Measurements from ENCODE around the gene PLG.

PLG gene

DNA sequence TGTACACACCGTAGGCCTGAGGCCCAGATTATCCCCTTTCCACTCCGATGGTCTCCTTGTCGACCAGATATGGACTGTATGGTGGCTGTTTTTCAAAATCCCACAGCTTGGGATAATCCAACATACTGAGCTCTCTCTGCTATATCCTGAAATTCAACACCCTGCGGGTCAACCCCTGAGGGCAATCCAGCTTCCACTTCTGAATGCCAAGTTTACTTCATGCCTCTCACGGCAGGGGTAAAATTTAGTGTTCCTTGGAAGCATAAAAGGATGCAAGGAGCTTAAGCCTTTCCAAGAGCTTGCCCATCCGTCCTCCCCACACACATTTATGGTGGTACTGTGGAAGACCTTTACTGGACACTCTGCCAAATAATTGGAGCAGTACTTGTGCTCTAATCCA lies 90.7 kb downstream of the PLG start:
- Histone ChIP-seq H3K4me2 (ENCODE audit: insufficient read depth, low read length, poor library complexity, severe bottlenecking) (no peak overlapping the region), H2AFZ (ENCODE audit: low read length) (no peak overlapping the region), H3K27me3 (ENCODE audit: control insufficient read depth in 3 of 3, insufficient read depth in 3 of 3, low read depth in 1 of 3, low read length in 3 of 3) (no peaks in the 10 kb centered on the region), H3K18ac (ENCODE audit: low read length) (no peak overlapping the region), H3K14ac (ENCODE audit: low read length) (no peak overlapping the region), H3K23ac (ENCODE audit: low read depth, low read length, poor library complexity) (no peak overlapping the region), H2BK120ac (ENCODE audit: low read depth, low read length) (no peak overlapping the region), H3K9me3 (replicated peaks in 1 of 2; ENCODE audit: control insufficient read depth in 2 of 2, insufficient read depth in 1 of 2, low read depth in 1 of 2, low read length in 2 of 2) (no peaks in the 10 kb centered on the region), H3K9ac (ENCODE audit: low read depth, low read length, poor library complexity) (no peak overlapping the region), H2BK12ac (ENCODE audit: low read length) (no peak overlapping the region), H2BK5ac (ENCODE audit: low read length) (no peak overlapping the region), H3K4me3 (ENCODE audit: low read length in 2 of 2) (no peak overlapping the region), H2BK15ac (ENCODE audit: low read length) (no peak overlapping the region), H3K4me1 (ENCODE audit: control insufficient read depth in 2 of 2, insufficient read depth in 1 of 2, low read depth in 1 of 2, low read length in 2 of 2) (no peaks in the 10 kb centered on the region), H2AK5ac (ENCODE audit: low read depth, low read length) (no peak overlapping the region), H4K8ac (ENCODE audit: low read depth, low read length) (no peak overlapping the region), H3K36me3 (replicated peaks in 1 of 2; ENCODE audit: control insufficient read depth in 2 of 2, insufficient read depth in 2 of 2, low read length in 2 of 2) (no peaks in the 10 kb centered on the region), H4K91ac (ENCODE audit: low read depth, low read length, poor library complexity) (no peak overlapping the region), H3K79me1 (ENCODE audit: low read depth, low read length) (no peaks in the 10 kb centered on the region), H3K27ac (replicated peaks; ENCODE audit: low read length) (no peak overlapping the region), H3K4ac (ENCODE audit: low read length) (no peak overlapping the region)
- no peak for DNase-seq (ENCODE audit: low spot score)
- no CpG with 5 or more reads among the region's 6 CpGs for WGBS, 2 donors (ENCODE audit: extremely low coverage in 2 of 2, insufficient read length in 2 of 2, insufficient replicate concordance in 1 of 2)

DNA sequence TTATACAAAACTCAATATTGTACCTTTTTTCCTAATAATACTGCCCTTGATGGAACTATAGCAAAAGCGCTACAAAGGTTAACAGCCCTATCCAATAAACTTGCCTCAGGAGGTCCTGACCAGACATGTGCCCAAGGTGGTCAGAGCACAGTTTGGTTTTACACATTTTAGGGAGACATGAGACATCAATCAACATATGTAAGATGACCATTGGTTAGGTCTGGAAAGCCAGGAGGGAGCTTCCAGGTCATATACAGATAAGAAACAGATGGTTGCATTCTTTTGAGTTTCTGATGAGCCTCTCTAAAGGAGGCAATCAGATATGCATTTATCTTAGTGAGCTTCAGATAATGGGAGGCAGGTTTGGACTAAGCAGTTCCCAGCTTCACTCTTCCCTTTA lies 91.6 kb downstream of the PLG start:
- Histone ChIP-seq H3K9ac (ENCODE audit: low read depth, low read length, poor library complexity) (no peak overlapping the region), H3K36me3 (replicated peaks in 1 of 2; ENCODE audit: control insufficient read depth in 2 of 2, insufficient read depth in 2 of 2, low read length in 2 of 2) (no peaks in the 10 kb centered on the region), H2BK120ac (ENCODE audit: low read depth, low read length) (no peak overlapping the region), H3K27me3 (ENCODE audit: control insufficient read depth in 3 of 3, insufficient read depth in 3 of 3, low read depth in 1 of 3, low read length in 3 of 3) (no peaks in the 10 kb centered on the region), H2AK5ac (ENCODE audit: low read depth, low read length) (no peak overlapping the region), H2BK12ac (ENCODE audit: low read length) (no peak overlapping the region), H4K91ac (ENCODE audit: low read depth, low read length, poor library complexity) (no peak overlapping the region), H4K8ac (ENCODE audit: low read depth, low read length) (no peak overlapping the region), H3K18ac (ENCODE audit: low read length) (no peak overlapping the region), H3K9me3 (replicated peaks in 1 of 2; ENCODE audit: control insufficient read depth in 2 of 2, insufficient read depth in 1 of 2, low read depth in 1 of 2, low read length in 2 of 2) (no peaks in the 10 kb centered on the region), H3K4ac (ENCODE audit: low read length) (no peak overlapping the region), H3K4me2 (ENCODE audit: insufficient read depth, low read length, poor library complexity, severe bottlenecking) (no peak overlapping the region), H3K14ac (ENCODE audit: low read length) (no peak overlapping the region), H3K4me3 (ENCODE audit: low read length in 2 of 2) (no peak overlapping the region), H2AFZ (ENCODE audit: low read length) (no peak overlapping the region), H2BK5ac (ENCODE audit: low read length) (no peak overlapping the region), H3K23ac (ENCODE audit: low read depth, low read length, poor library complexity) (no peak overlapping the region), H3K4me1 (ENCODE audit: control insufficient read depth in 2 of 2, insufficient read depth in 1 of 2, low read depth in 1 of 2, low read length in 2 of 2) (no peaks in the 10 kb centered on the region), H3K27ac (replicated peaks; ENCODE audit: low read length) (no peak overlapping the region), H3K79me1 (ENCODE audit: low read depth, low read length) (no peaks in the 10 kb centered on the region), H2BK15ac (ENCODE audit: low read length) (no peak overlapping the region)
- DNase-seq (ENCODE audit: low spot score) = no peak
- WGBS, 2 donors (ENCODE audit: extremely low coverage in 2 of 2, insufficient read length in 2 of 2, insufficient replicate concordance in 1 of 2) = no CpG with 5 or more reads among the region's 1 CpG

DNA sequence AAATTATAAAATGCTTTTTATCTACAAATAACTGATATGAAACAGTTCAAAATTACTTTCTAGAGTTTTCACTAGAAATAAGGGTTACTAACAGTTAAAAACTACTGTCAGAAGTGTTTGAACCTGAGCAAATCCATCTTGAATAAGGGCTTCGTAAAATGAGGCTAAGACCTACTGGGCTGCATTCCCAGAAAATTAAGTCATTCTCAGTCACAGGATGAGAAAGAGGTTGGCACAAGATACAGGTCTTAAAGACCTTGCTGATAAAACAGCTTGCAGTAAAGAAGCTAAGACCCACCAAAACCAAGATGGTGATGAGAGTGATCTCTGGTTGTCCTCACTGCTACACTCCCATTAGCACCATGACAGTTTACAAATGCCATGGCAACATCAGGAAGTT lies 93.7 kb downstream of the PLG start:
- Histone ChIP-seq H3K27ac (replicated peaks; ENCODE audit: low read length) (no peak overlapping the region), H2AK5ac (ENCODE audit: low read depth, low read length) (no peak overlapping the region), H3K27me3 (ENCODE audit: control insufficient read depth in 3 of 3, insufficient read depth in 3 of 3, low read depth in 1 of 3, low read length in 3 of 3) (no peaks in the 10 kb centered on the region), H3K14ac (ENCODE audit: low read length) (no peak overlapping the region), H3K9ac (ENCODE audit: low read depth, low read length, poor library complexity) (no peak overlapping the region), H3K23ac (ENCODE audit: low read depth, low read length, poor library complexity) (no peak overlapping the region), H3K9me3 (replicated peaks in 1 of 2; ENCODE audit: control insufficient read depth in 2 of 2, insufficient read depth in 1 of 2, low read depth in 1 of 2, low read length in 2 of 2) (no peaks in the 10 kb centered on the region), H4K91ac (ENCODE audit: low read depth, low read length, poor library complexity) (no peak overlapping the region), H3K36me3 (replicated peaks in 1 of 2; ENCODE audit: control insufficient read depth in 2 of 2, insufficient read depth in 2 of 2, low read length in 2 of 2) (no peaks in the 10 kb centered on the region), H2AFZ (ENCODE audit: low read length) (no peak overlapping the region), H2BK5ac (ENCODE audit: low read length) (no peak overlapping the region), H2BK12ac (ENCODE audit: low read length) (no peak overlapping the region), H3K4ac (ENCODE audit: low read length) (no peak overlapping the region), H4K8ac (ENCODE audit: low read depth, low read length) (no peak overlapping the region), H3K4me1 (ENCODE audit: control insufficient read depth in 2 of 2, insufficient read depth in 1 of 2, low read depth in 1 of 2, low read length in 2 of 2) (no peaks in the 10 kb centered on the region), H2BK15ac (ENCODE audit: low read length) (no peak overlapping the region), H2BK120ac (ENCODE audit: low read depth, low read length) (no peak overlapping the region), H3K4me3 (ENCODE audit: low read length in 2 of 2) (no peak overlapping the region), H3K18ac (ENCODE audit: low read length) (no peak overlapping the region), H3K4me2 (ENCODE audit: insufficient read depth, low read length, poor library complexity, severe bottlenecking) (no peak overlapping the region), H3K79me1 (ENCODE audit: low read depth, low read length) (no peaks in the 10 kb centered on the region)
- no peak for DNase-seq (ENCODE audit: low spot score)
- no CpG with 5 or more reads among the region's 1 CpG for WGBS, 2 donors (ENCODE audit: extremely low coverage in 2 of 2, insufficient read length in 2 of 2, insufficient replicate concordance in 1 of 2)

DNA sequence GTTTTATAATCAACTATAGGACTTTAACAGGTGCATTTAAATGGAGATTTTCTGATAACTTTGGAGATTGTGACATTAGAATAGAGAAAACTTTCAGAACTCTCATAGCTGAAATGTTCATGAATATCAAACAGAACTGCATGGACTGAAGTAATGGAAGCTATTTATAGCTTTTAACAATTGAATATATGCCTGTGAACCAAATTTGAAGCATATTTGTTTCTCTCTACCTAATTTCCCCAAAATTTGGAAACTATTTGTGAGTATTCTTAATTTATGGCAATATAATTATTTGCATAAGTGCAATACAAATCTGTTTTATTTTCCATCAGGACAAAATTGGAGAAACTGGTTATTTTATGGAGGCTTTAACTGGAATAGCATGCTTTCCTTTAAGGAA lies 96.6 kb downstream of the PLG start:
- Histone ChIP-seq H2BK15ac (ENCODE audit: low read length) (no peak overlapping the region), H2AK5ac (ENCODE audit: low read depth, low read length) (no peak overlapping the region), H4K8ac (ENCODE audit: low read depth, low read length) (no peak overlapping the region), H3K4ac (ENCODE audit: low read length) (no peak overlapping the region), H2BK12ac (ENCODE audit: low read length) (no peak overlapping the region), H3K9ac (ENCODE audit: low read depth, low read length, poor library complexity) (no peak overlapping the region), H2BK120ac (ENCODE audit: low read depth, low read length) (no peak overlapping the region), H3K9me3 (replicated peaks in 1 of 2; ENCODE audit: control insufficient read depth in 2 of 2, insufficient read depth in 1 of 2, low read depth in 1 of 2, low read length in 2 of 2) (no peaks in the 10 kb centered on the region), H3K79me1 (ENCODE audit: low read depth, low read length) (no peaks in the 10 kb centered on the region), H3K27ac (replicated peaks; ENCODE audit: low read length) (no peak overlapping the region), H3K4me1 (ENCODE audit: control insufficient read depth in 2 of 2, insufficient read depth in 1 of 2, low read depth in 1 of 2, low read length in 2 of 2) (no peaks in the 10 kb centered on the region), H3K27me3 (ENCODE audit: control insufficient read depth in 3 of 3, insufficient read depth in 3 of 3, low read depth in 1 of 3, low read length in 3 of 3) (no peaks in the 10 kb centered on the region), H3K18ac (ENCODE audit: low read length) (no peak overlapping the region), H2AFZ (ENCODE audit: low read length) (no peak overlapping the region), H2BK5ac (ENCODE audit: low read length) (no peak overlapping the region), H3K4me2 (ENCODE audit: insufficient read depth, low read length, poor library complexity, severe bottlenecking) (no peak overlapping the region), H3K23ac (ENCODE audit: low read depth, low read length, poor library complexity) (no peak overlapping the region), H3K4me3 (ENCODE audit: low read length in 2 of 2) (no peak overlapping the region), H3K36me3 (replicated peaks in 1 of 2; ENCODE audit: control insufficient read depth in 2 of 2, insufficient read depth in 2 of 2, low read length in 2 of 2) (no peaks in the 10 kb centered on the region), H4K91ac (ENCODE audit: low read depth, low read length, poor library complexity) (no peak overlapping the region), H3K14ac (ENCODE audit: low read length) (no peak overlapping the region)
- peak; percentile 17 for DNase-seq (ENCODE audit: low spot score)

Data from neuronal stem cell (in vitro differentiated cells).